K562 (cell line): Measurements from ENCODE around the gene ADCY5. TPM values are rescaled to one million over a fixed set of nuclear protein-coding genes. Genes with fewer than 3 reads are reported as not detected.

ENCODE experiments used
- ATAC-seq: fragments of 200-7000 bp; cut with Tn5 transposase; 3 replicates; pipeline ENCODE4 v1.9.1; 2020; ENCODE audit warnings: moderate library complexity
- BruUV-seq: library from RNA; stranded (reverse); fragments of 400-500 nt; replicated peaks from 2 replicates; lab custom pipeline; 2021; lab: Mats Ljungman, UMichigan
- CTCF ChIA-PET: fragments of 300-600 bp; formaldehyde crosslinking; extraction: SDS; loops from one replicate; lab custom pipeline; 2021; ENCODE audit warnings: low intra/inter-chr PET ratio; lab: Yijun Ruan, JAX
- POLR2A ChIA-PET: fragments of 300-600, 350-650 bp; sonication (Branson Sonifier 250); formaldehyde crosslinking; extraction: SDS; loops from one replicate; lab custom pipeline; 2021; ENCODE audit warnings: antibody characterized with exemption, inconsistent platforms; lab: Yijun Ruan, JAX
- DNase-seq, 4 experiments: peaks; one replicate each; pipeline versions ENCODE4 v3.0.0 to v3.0.0-alpha.2; 2011 to 2018; ENCODE audit warnings: low spot score in 3 of 4, mixed read lengths in 3 of 4; ENCODE audit errors: extremely low read depth in 1 of 4
- FAIRE-seq: peaks from 2 replicates; lab custom pipeline; 2011; peaks lifted over from hg19 to GRCh38; lab: Jason Lieb, UNC
- H2AFZ ChIP-seq: 2 replicates; pipeline ENCODE4 v1.6.0; 2011; ENCODE audit warnings: low read depth, low read length, control low read depth, inconsistent platforms
- H3K27ac ChIP-seq: fragments of 200-600 bp; 3 replicates; pipeline ENCODE4 v1.8.0; 2011; ENCODE audit warnings: low read depth, mild to moderate bottlenecking, control low read depth, inconsistent platforms, low read length, moderate library complexity, mixed read lengths; ENCODE audit errors: extremely low read depth
- H3K27me3 ChIP-seq, 2 experiments: fragments of 300-600 bp in 1 of 2; 2 replicates in 1 of 2; 3 replicates in 1 of 2; pipeline versions ENCODE4 v1.6.0 to v1.8.0; 2011; ENCODE audit warnings: inconsistent platforms in 2 of 2, low read length in 2 of 2, mild to moderate bottlenecking in 1 of 2, mixed read lengths in 1 of 2, moderate library complexity in 1 of 2; ENCODE audit not compliant: control insufficient read depth in 2 of 2, insufficient read depth in 2 of 2
- H3K36me3 ChIP-seq: fragments of 300-600 bp; 3 replicates; pipeline ENCODE4 v1.8.0; 2011; ENCODE audit warnings: mild to moderate bottlenecking, low read length, inconsistent platforms; ENCODE audit not compliant: control insufficient read depth, insufficient read depth
- H3K4me1 ChIP-seq, 2 experiments: fragments of 200-600 bp in 1 of 2; replicated peaks in 1 of 2; 2 replicates in 1 of 2; 3 replicates in 1 of 2; pipeline versions ENCODE4 v1.5.1 to v1.8.0; 2011; ENCODE audit warnings: inconsistent platforms in 2 of 2, low read length in 2 of 2, mild to moderate bottlenecking in 1 of 2, mixed read lengths in 1 of 2, moderate library complexity in 1 of 2; ENCODE audit not compliant: control insufficient read depth in 2 of 2, insufficient read depth in 2 of 2
- H3K4me2 ChIP-seq: 2 replicates; pipeline ENCODE4 v1.6.1; 2011; ENCODE audit warnings: low read length, control low read depth, inconsistent platforms, mixed read lengths; ENCODE audit not compliant: insufficient read depth
- H3K4me3 ChIP-seq: fragments of 200-600 bp; sonication (generic), shearing (Covaris generic); 2 replicates; pipeline ENCODE4 v1.5.1; 2016; ENCODE audit warnings: control low read depth, inconsistent platforms
- H3K79me2 ChIP-seq: fragments of 200-600 bp; 3 replicates; pipeline ENCODE4 v1.8.0; 2011; ENCODE audit warnings: low read length, inconsistent platforms; ENCODE audit not compliant: control insufficient read depth, insufficient read depth
- H3K9ac ChIP-seq, 2 experiments: 2 replicates each; pipeline versions ENCODE4 v1.6.0 to v1.6.1; 2011; ENCODE audit warnings: low read depth in 2 of 2, low read length in 2 of 2, control low read depth in 1 of 2, inconsistent platforms in 1 of 2, mild to moderate bottlenecking in 1 of 2, mixed read lengths in 1 of 2; ENCODE audit not compliant: insufficient read depth in 1 of 2
- H3K9me1 ChIP-seq: one replicate; pipeline ENCODE4 v1.6.0; 2011; ENCODE audit warnings: inconsistent platforms, mild to moderate bottlenecking, low read length, moderate library complexity; ENCODE audit not compliant: control insufficient read depth, insufficient read depth
- H3K9me3 ChIP-seq: replicated peaks from 2 replicates; pipeline ENCODE4 v1.5.1; 2011; ENCODE audit warnings: low read depth, low read length, inconsistent platforms; ENCODE audit not compliant: control insufficient read depth, insufficient read depth
- H4K20me1 ChIP-seq: replicated peaks from 2 replicates; pipeline ENCODE4 v1.6.1; 2011; ENCODE audit warnings: low read length, inconsistent platforms, mixed read lengths; ENCODE audit not compliant: control insufficient read depth, insufficient read depth
- HDAC6 ChIP-seq: IDR thresholded peaks from 2 replicates; pipeline ENCODE4 v1.6.1; 2012; ENCODE audit warnings: low read depth, mild to moderate bottlenecking, control low read depth, inconsistent platforms, low read length, moderate library complexity
- PCBP1 ChIP-seq: fragments of 200-400 bp; formaldehyde crosslinking; IDR thresholded peaks from 2 replicates; pipeline ENCODE4 v1.6.1; 2018; ENCODE audit warnings: mild to moderate bottlenecking, low read depth, low read length; ENCODE audit not compliant: poor library complexity, severe bottlenecking
- RUNX1 ChIP-seq: sonication (generic); IDR thresholded peaks from 2 replicates; pipeline ENCODE4 v1.6.1; 2016; ENCODE audit warnings: antibody characterized with exemption, low read depth
- SETDB1 ChIP-seq: IDR thresholded peaks from one replicate; pipeline ENCODE4 v1.6.1; 2012; ENCODE audit warnings: low read length, control low read depth, inconsistent platforms
- ZC3H8 ChIP-seq: fragments of 450-650 bp; IDR thresholded peaks from 2 replicates; pipeline ENCODE4 v1.6.1; 2017
- WGBS: fragments of 100-300 bp; shearing (Covaris generic); methylation state at CpG from one replicate; pipeline ENCODE4 v1.1.6; 2016; ENCODE audit warnings: low coverage, mixed read lengths; ENCODE audit not compliant: insufficient coverage; ENCODE audit errors: missing lambda C conversion rate; 5-methylcytosine and 5-hydroxymethylcytosine counted together
- in situ Hi-C: fragments of 300-500 bp; cut with MboI; formaldehyde crosslinking; loops from 4 replicates; pipeline ENCODE4 v1.15.0; 2018; ENCODE audit warnings: inconsistent platforms, mixed read lengths
- intact Hi-C: fragments of 100-400 bp; cut with micrococcal nuclease; formaldehyde crosslinking; loops from 2 replicates; pipeline ENCODE4 v1.14.2; 2022
- polyA plus RNA-seq, 8 experiments: library from polyadenylated mRNA; depleted of rRNA in 4 of 8; stranded (reverse) in 5 of 8; unstranded in 3 of 8; fragments of >200 nt; fragmentation: Nextera tagmentation in 2 of 8; fragmentation: Illumina TruSeq in 1 of 8; extraction: Ambion mirVana in 2 of 8; extraction: Trizol in 1 of 8; gene quantifications; 2 replicates each; pipeline versions ENCODE4 v1.2.1 to v1.2.3, GENCODE V29; 2011 to 2014; ENCODE audit warnings: inconsistent platforms in 1 of 8, missing spikeins in 1 of 8
- total RNA-seq, 7 experiments: library from RNA; depleted of rRNA in 6 of 7; stranded (reverse); fragments of >200 nt in 6 of 7; fragmentation: Illumina TruSeq in 2 of 7; extraction: Trizol in 2 of 7; gene quantifications; 2 replicates each; pipeline versions ENCODE4 v1.2.1 to v1.2.3, GENCODE V29; 2011 to 2021; ENCODE audit warnings: low replicate concordance in 1 of 7
- TF ChIP-seq, protein P1 (sequence below), 2 experiments: fragments of 250-450 bp in 1 of 2; fragments of 450-650 bp in 1 of 2; sonication (Bioruptor Pico) in 1 of 2; IDR thresholded peaks; 2 replicates each; pipeline versions ENCODE4 v1.6.1 to v1.8.0; 2016 to 2021; ENCODE audit warnings: mild to moderate bottlenecking in 2 of 2, moderate library complexity in 2 of 2, missing compliant biosample characterization in 1 of 2, missing genetic modification characterization in 1 of 2
- TF ChIP-seq, protein P2 (sequence below): fragments of 250-450 bp; sonication (Bioruptor Pico); IDR thresholded peaks from 2 replicates; pipeline ENCODE4 v1.8.0; 2021; ENCODE audit warnings: moderate library complexity, mild to moderate bottlenecking, inconsistent platforms

Gene ADCY5
- total and polyA plus RNA-seq, 9 of the 15 experiments (the other 6 are each of a cell fraction or from before 2014, with no cell fraction given), result under 0.01 TPM; not detected in 8

DNA sequence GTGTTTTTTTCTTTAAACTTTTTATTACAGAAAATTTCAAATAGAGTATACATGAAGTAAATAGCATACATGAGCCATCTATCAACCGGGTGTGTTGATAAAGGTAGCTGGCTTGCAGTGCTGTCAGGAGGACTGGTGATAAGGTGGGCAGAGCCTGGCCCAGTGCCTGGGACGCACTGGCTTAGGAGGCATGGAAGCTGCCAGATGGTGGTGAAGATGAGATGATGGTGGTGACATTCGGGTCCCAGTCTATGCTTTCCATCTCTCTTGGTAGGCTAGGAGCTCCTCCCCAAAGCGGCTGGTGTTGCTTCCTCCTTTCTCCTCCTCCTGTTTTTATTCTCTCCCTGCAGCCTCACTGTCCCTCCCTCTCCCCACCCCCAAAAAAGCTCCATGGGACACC is 101.7 kb downstream of the ADCY5 start:
- in situ Hi-C loops (no loop called here), intact Hi-C loops (no loop called here)
- H3K4me1 ChIP-seq, result no peaks in the 10 kb centered on the region; a peak in 1 of 5 replicates
- H3K27me3 ChIP-seq, result peaks cover 0 to 53% of the 10 kb centered on the region in 2 experiments; a peak in 2 of 5 replicates
- no peaks in the 10 kb centered on the region for H3K9me3 ChIP-seq
- POLR2A ChIA-PET, result interaction anchor here (0.6 kb wide), 1 partner anchor 10 kb away, joined by 3 read pairs; no protein-coding TSS in a partner anchor
- WGBS, result 8% methylated on average over 4 of the region's 4 CpGs
- H4K20me1 ChIP-seq, result peaks cover 3% of the 10 kb centered on the region; the same call in 1 of the 2 replicates
- H3K27ac ChIP-seq, result no peak overlapping the region
- no TSS peak for BruUV-seq
- no peak overlapping the region for H3K4me3 ChIP-seq
- ATAC-seq (no peak), FAIRE-seq (no peak), DNase-seq (no peak)
- no peaks in the 10 kb centered on the region for H3K36me3 ChIP-seq
- no peaks in the 10 kb centered on the region for H3K9me1 ChIP-seq
- H3K9ac ChIP-seq, result no peak overlapping the region
- no peaks in the 10 kb centered on the region for H3K79me2 ChIP-seq
- CTCF ChIA-PET, result no interaction called here
- no peak for TF ChIP-seq PCBP1
- TF ChIP-seq RUNX1, result no peak
- TF ChIP-seq HDAC6, result no peak
- no peak for TF ChIP-seq SETDB1
- TF ChIP-seq, protein P1, sequence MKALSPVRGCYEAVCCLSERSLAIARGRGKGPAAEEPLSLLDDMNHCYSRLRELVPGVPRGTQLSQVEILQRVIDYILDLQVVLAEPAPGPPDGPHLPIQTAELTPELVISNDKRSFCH (CRISPR knock-in tag; IDR thresholded peaks at IDR 0.05), result no peak
- TF ChIP-seq, protein P1 (tag; IDR thresholded peaks at IDR 0.05), result no peak
- no peak for TF ChIP-seq ZC3H8
- TF ChIP-seq, protein P2, sequence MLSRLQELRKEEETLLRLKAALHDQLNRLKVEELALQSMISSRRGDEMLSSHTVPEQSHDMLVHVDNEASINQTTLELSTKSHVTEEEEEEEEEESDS (CRISPR knock-in tag), result no peak
- no peak overlapping the region for H3K4me2 ChIP-seq
- no peak overlapping the region for H2AFZ ChIP-seq
